Hematopoietic multipotent progenitor cell treated with erythropoietin and hydrocortisone succinate and interleukin-3 and kit ligand, for 4 days (in vitro differentiated cells): ENCODE data around the gene RSPH10B2.
"Not testable (repeated sequence)": the region's sequence is repeated elsewhere in the genome, so short reads cannot be mapped to it uniquely, and the experiment has no call there.

Experiments
- DNase-seq: peaks from one replicate; pipeline ENCODE4 v3.0.0-alpha.2; 2015

Gene RSPH10B2

DNA sequence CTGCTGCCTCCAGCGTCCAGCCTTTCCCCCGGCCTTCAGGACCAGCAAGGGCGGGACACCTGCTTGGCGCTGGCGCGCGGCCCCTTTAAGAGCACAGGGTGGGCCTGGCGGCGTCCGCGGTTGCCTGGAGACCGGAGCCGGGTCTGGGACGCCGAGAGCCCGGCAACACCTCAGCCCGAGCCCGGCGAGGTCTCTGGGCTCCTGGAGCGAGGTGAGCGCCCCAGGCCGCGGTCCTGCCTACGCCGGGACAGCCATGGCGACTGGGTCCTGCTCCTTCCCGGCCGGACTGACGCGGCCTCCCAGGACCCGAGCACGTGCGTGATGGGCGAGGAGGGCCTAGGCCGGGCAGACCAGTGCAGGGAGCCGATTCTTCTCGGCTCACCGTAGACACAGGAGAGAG, at the start of gene RSPH10B2:
RSPH10B2 (plus strand) TSS at position 140 of the 400 bp plus-strand sequence. CDS start 3,575 bp downstream, outside the sequence.
- not testable (repeated sequence) for DNase-seq

- DNase-seq: peak; percentile 77
Observed at GRCh38 chr7:6705959-6706665, 47.8 kb upstream of the RSPH10B2 start.

GRCh38 chr7:6706666-6707407, 47.1 kb upstream of the RSPH10B2 start, which contains the start of gene ZNF12:
TSS of gene ZNF12 (minus strand) at chr7:6706947. CDS start at chr7:6705173, 1,774 bp downstream.
- peak; percentile 98 for DNase-seq

GRCh38 chr7:6708304-6708703, 45.6 kb upstream of the RSPH10B2 start:
- no peak for DNase-seq

DNA sequence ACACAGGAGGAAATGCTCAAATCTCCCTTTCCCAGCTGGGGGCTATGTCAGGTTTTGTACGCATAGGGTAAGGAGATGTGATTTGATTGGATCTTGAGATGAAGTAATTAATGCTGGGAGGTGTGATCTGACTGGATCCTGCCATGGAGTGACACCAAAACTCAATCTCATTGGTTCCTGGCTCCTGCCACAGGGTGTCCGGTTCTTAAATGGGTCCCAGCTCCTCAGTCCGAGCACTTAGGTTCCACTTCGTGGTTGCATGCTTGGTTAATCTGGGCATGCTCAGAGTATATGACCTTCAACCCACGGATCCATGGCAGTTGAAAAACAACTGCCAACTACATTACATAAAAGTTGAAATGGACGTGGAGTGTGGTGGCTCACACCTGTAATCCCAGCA, 44.1 kb upstream of the RSPH10B2 start:
- peak; percentile 18 for DNase-seq

DNA sequence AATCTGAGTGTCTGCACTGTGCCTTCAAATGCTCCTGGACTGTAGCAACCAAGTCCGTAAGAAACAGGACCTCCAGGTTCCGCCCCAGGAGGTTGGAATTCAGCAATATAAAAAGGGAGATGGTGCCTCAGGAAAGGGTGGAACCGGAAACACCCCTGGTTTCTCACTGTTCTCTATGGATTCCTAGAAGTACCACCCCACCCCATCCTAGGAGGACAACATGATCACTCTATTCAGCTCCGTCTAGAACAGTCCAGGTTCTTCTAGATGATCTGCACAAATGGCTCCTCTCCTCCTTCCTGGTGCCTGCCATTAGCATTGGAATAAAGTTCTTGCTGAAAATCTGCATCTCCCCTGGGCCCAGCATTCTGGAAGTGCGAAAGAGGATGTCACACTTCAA, 39.5 kb upstream of the RSPH10B2 start:
- no peak for DNase-seq

DNA sequence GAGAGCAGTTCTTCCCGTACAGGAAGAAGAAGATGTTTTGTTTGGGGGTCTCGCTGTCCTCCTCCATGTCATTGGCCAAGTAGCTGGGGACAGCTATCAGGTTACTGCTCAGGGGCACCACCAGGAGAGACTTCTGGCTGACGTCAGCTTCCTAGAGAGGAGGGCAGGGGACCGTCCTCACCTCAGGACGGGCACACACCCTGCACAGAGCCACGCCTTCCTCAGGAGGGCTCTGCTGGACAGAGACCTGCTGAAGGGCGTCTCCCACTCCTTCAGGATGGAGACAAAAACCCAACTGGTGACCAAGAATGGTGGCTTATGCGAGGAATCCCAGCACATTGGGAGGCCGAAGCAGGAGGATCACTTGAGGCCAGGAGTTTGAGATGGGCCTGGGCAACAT, 38.0 kb upstream of the RSPH10B2 start:
- DNase-seq: not testable (repeated sequence)

DNA sequence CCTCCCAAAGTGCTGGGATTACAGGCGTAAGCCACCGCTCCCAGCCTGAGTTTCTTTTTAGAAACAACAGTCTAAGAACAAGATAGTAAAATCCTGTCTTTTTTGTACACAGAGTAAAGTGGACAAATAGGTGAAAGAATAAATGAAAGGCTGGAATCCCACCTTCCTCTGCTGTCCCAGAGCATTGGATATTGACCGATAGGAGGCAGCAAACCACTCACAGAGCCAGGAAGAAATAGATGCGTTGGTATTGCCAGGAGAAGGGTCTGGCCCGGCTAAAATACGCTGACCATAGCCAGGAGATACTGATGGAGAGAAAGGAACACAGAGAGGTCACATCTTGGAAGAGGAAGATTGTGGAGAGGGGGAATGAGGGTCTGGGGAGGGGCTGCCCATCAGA, 35.8 kb upstream of the RSPH10B2 start:
- no peak for DNase-seq

DNA sequence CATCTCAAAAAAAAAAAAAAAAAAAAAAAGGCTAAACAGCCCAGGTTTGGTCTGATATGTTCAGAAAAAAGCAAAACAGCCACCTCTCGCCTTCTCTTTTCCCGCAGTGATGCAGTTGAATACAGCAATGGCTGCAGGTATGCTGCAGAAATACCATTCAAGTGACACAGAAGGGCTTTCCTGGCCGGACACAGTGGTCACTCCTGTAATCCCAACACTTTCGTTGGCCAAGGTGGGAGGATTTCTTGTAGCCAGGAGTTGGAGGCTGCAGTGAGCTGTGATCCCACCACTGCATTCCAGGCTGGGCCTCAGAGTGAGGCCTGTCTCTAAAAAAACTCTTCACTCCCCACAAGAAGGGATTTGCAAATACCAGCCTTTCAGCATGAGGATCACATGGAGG, 29.6 kb upstream of the RSPH10B2 start:
- DNase-seq: not testable (repeated sequence)

DNA sequence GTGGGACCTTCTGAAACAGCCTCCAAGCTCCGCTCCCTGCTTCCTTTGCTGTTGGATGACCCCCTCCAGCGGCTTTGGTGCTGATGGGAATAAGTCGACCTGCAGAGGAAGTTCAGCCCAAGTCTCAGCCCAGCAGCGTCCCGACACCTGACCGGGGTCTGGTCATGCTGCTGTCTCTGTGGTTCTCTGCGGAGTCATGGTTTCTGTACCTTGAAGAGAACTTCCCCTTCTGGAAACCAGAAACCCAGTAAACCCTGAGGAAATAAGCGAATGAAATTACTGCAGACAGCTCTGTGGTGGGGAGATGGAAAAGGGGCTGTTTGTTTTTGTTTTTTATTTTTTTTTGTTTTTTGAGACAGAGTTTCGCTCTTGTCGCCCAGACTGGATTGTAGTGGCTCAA, 28.9 kb upstream of the RSPH10B2 start:
- DNase-seq: peak; percentile 72

- DNase-seq: not testable (repeated sequence)
Observed at GRCh38 chr7:6726341-6726740, 27.6 kb upstream of the RSPH10B2 start.

DNA sequence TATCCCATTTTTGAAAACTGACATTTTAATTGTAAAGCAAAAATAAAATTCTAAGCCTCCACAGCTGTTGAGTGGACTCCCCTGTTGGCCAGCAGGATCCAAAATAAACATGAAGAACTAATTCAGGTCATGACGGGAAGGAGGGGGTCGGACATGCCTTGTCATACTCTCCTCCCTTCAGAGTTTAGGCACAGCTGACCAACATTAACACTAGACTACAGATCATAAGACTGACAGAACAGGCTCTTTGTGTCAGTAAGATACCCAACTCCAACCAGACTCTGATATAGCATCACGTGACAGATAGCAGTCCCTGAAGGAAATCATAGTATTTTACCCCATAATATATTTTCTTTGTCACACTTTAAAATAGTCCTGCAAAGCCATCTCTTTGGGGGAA, 26.2 kb upstream of the RSPH10B2 start:
- no peak for DNase-seq

GRCh38 chr7:6728893-6729491, 24.9 kb upstream of the RSPH10B2 start:
- not testable (repeated sequence) for DNase-seq

- peak; percentile 98 for DNase-seq
Observed at GRCh38 chr7:6729492-6730342, 24.2 kb upstream of the RSPH10B2 start.

DNA sequence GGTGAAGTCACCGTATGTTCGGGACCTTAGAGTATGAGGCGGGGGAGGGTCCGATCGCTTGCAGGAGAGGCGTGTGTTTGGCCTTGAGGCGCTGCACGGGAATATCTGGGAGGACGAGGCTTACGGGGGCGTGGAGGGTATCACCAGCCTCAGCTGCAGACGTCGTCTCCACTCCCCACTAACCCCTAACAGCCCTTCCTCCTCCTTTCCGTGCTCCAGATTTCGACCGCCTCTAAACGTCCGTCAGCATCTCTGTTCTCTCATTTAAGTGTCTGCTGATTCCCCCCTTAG, 23.6 kb upstream of the RSPH10B2 start:
- peak; percentile 47 for DNase-seq

DNA sequence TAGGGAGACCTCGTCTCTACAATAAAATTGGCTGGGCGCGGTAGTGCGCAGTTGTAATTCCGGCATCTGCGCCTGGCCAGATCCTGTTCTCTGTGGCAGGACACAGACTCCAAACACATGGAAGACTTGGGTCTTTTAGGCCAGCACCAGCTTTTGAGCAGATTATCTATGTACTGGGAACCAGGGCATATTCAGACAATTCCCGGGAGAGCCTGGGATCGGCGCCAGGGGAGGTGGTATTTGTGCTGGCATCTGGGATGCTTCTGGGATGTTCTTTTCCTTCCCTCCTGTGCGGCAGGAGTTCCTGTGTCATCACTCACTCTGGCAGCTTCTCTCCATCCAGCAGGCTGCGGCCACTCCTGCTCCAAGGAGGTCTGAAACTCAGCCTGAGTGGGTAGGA, 15.5 kb upstream of the RSPH10B2 start:
- DNase-seq: not testable (repeated sequence)

DNA sequence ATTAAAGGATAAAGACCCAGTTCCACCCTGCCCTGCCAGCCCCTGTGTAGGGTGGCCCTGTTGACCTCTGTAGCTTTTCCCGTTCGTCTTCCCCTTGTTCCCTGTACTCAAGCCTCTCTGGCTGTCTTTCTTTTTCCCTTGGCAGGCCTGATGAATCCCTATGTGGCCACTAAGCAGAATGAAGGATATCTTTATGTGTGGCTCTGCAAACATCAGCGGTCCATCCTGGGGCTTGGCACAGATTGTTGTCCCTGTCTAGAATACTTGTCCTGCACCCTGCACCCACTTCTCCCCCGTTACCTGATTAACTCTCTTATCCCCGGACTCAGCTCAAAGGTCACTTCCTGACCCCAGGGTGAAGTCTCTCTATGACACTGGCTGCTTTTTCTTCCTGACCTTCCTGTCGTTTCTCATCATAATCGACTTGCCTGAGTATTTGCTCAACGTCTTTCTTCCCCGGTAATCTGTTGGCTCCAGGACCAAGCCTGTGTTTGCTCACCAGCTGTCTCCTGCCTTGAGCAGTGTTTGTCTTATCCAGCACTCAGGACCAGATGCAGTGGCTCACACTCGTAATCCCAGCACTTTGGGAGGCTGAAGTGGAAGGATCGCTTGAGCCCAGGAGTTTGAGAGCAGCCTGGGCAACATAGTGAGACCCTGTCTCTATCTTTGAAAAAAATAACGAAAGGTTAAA, 9.3 kb upstream of the RSPH10B2 start:
- not testable (repeated sequence) for DNase-seq

DNA sequence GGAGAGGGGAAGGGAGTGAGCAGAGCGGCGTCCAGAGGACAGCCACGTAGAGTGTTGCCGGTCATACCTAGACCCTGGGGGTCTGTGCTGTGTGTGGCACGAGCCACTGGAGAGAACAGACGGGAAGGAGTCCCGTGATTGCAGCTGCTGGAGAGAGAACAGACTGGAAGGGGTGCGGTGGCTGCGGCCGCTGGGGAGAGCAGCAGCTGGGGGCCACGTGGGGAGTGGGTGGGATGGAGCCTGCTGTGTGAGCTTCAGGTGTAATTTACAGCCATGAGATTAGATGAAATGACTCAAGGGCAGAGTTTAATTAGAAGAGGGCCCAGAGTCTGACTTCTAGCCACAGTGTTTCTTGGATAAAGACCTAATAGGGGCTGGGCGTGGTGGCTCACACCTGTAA, 4.6 kb upstream of the RSPH10B2 start:
- DNase-seq: not testable (repeated sequence)

- not testable (repeated sequence) for DNase-seq
Observed at GRCh38 chr7:6750173-6750572, 3.7 kb upstream of the RSPH10B2 start.

DNA sequence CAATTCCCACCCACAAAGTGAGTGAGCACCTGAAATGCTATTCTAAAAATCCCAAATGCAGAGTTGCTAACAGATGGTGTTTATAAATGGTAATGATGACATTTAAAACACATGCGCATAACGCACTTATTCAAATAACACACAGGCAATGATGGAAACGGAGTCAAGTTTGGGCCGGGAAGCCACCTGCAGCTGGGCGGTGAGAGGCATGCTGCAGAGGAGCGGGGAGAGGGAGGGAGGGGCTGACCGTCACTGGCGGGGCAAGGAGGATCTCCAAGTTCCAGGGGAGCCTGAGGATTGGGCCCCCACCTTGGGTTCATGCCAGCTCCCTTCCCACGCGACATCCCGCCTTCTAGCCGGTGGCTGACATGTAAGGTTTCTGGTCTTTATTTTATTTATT, 7.3 kb downstream of the RSPH10B2 start:
- not testable (repeated sequence) for DNase-seq

DNA sequence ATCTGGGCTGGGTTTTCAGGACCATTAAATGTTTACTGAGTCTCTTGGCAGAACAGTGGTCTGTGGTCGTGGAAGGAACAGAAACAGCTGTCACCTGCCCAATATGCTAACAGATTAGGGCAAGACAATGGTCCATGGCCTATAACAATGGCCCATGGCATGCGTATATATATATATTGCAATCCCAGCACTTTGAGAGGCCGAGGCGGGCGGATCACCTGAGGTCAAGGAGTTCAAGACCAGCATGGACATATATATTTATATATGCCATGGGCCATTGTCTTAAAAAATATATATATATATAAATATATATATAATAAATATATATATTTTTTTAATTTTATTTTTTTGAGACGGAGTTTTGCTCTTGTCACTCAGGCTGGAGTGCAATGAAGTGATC, 27.7 kb downstream of the RSPH10B2 start:
- DNase-seq: peak; percentile 1

- not testable (repeated sequence) for DNase-seq
Observed at GRCh38 chr7:6789353-6789752, 35.5 kb downstream of the RSPH10B2 start.
